Adrenal gland (tissue), 12 donors: ENCODE measurements around the gene CYB5R2. TPM values are rescaled to one million over a fixed set of nuclear protein-coding genes. Genes with fewer than 3 reads are reported as not detected.

Experiments used
- DNase-seq, 7 donors: peaks; one replicate each; pipeline ENCODE4 v3.0.0-alpha.2; 2019 to 2020
- H3K27ac ChIP-seq, 5 donors: fragments of 200-600 bp; sonication (generic) in 4 of 5; 1 replicate in 3 of 5; 2 replicates in 2 of 5; pipeline versions ENCODE4 v1.5.1 to v1.8.0; 2016 to 2020; ENCODE audit warnings: mild to moderate bottlenecking in 1 of 5
- H3K27me3 ChIP-seq: fragments of 200-600 bp; 2 replicates; pipeline ENCODE4 v1.8.0; 2021
- H3K36me3 ChIP-seq, 2 donors: fragments of 200-600 bp; replicated peaks in 1 of 2; 1 replicate in 1 of 2; 2 replicates in 1 of 2; pipeline versions ENCODE4 v1.5.1 to v1.8.0; 2018 to 2022
- H3K4me1 ChIP-seq, 2 donors: fragments of 200-600 bp; replicated peaks in 1 of 2; 1 replicate in 1 of 2; 2 replicates in 1 of 2; pipeline versions ENCODE4 v1.5.1 to v1.8.0; 2018 to 2021
- H3K4me3 ChIP-seq, 4 donors: fragments of 200-600 bp; sonication (generic) in 3 of 4; one replicate each; pipeline ENCODE4 v1.5.1; 2016 to 2018
- H3K9me3 ChIP-seq, 3 donors: fragments of 200-600 bp; sonication (generic) in 1 of 3; replicated peaks in 1 of 3; 1 replicate in 2 of 3; 2 replicates in 1 of 3; pipeline versions ENCODE4 v1.5.1 to v1.8.0; 2016 to 2021
- CTCF ChIP-seq, 6 experiments: fragments of 450-650 bp in 4 of 6; fragments of 200-600 bp in 2 of 6; sonication (generic) in 1 of 6; IDR thresholded peaks; 1 replicate in 5 of 6; 2 replicates in 1 of 6; pipeline versions ENCODE4 v1.5.1 to v1.8.0; 2016 to 2021; ENCODE audit warnings: antibody characterized with exemption in 6 of 6, mild to moderate bottlenecking in 2 of 6, moderate library complexity in 1 of 6
- POLR2A ChIP-seq, 2 donors: fragments of 450-650 bp; IDR thresholded peaks; one replicate each; pipeline ENCODE4 v1.6.1; 2017; ENCODE audit warnings: antibody characterized with exemption in 2 of 2, mild to moderate bottlenecking in 2 of 2, moderate library complexity in 1 of 2
- WGBS, 4 donors: extraction: QIAGEN DNeasy Blood & Tissue Kit in 2 of 4; methylation state at CpG; one replicate each; pipeline versions ENCODE4 v1.1.5 to v1.1.7; 2013 to 2017; 5-methylcytosine and 5-hydroxymethylcytosine counted together
- intact Hi-C, 2 donors: fragments of 100-400 bp; cut with DNase I; formaldehyde crosslinking; loops; one replicate each; pipeline versions ENCODE4 v1.14.1 to v1.15.0; 2022 to 2023
- polyA plus RNA-seq, 3 donors: library from polyadenylated mRNA; stranded (reverse); fragments of 200-250 nt in 2 of 3; fragments of 350-450 nt in 1 of 3; fragmentation: Illumina TruSeq in 1 of 3; extraction: RNeasy Lipid Tissue Mini Kit (QIAGEN cat#74804) in 1 of 3; gene quantifications; one replicate each; pipeline ENCODE4 v1.2.3, GENCODE V29; 2013 to 2014
- total RNA-seq, 9 donors: library from RNA; depleted of rRNA in 4 of 9; stranded (reverse); fragments of >200 nt in 4 of 9; fragments of 120-200 nt in 1 of 9; fragmentation: NEBNext Ultra II Directional in 1 of 9; extraction: Animal tissue kit (Norgen Biotek cat#: 25700) in 1 of 9; gene quantifications; one replicate each; pipeline versions ENCODE4 v1.1.0 to v1.2.4, GENCODE V29; 2013 to 2023
- donor health status: healthy with polysubstance abuse.
- donor health status: Bipolar disorder and iron deficiency.
- donor health status: DM: yes; HTN: yes; CAD: no.
- donor health status: DM: no; HTN: no; CAD: no.
- donor health status: DM: no; HTN: no; CAD: no.
- donor health status: DM: yes; HTN: yes; CAD: no.

CYB5R2 gene
- total and polyA plus RNA-seq, 12 donors: 1.6 to 23.8 (median 5.0) TPM

- no peaks in the 10 kb centered on the region for H3K27me3 ChIP-seq
- peaks cover 0 to 50% of the 10 kb centered on the region in 2 donors for H3K36me3 ChIP-seq
- 83 to 93% (median 88%) methylated on average over 3 to 4 of the region's 4 CpGs for WGBS, 4 donors
- no peak overlapping the region for H3K4me3 ChIP-seq
- H3K27ac ChIP-seq: no peak overlapping the region
- DNase-seq: peak in 1 of 7 donors; percentile 75
- TF ChIP-seq POLR2A (IDR thresholded peaks at IDR 0.05) (no peak), CTCF (IDR thresholded peaks at IDR 0.05) (no peak)
- intact Hi-C loops: loop anchor here in 1 of 2 donors (5.0 kb wide), 1 partner anchor 82 kb away; no protein-coding TSS in a partner anchor
- H3K4me1 ChIP-seq: peaks cover 0 to 8% of the 10 kb centered on the region in 2 donors
- H3K9me3 ChIP-seq: no peaks in the 10 kb centered on the region
Measured at GRCh38 chr11:7654195-7654705, 19.1 kb downstream of the CYB5R2 start.

- no peak for DNase-seq
- intact Hi-C loops: loop anchor here in 1 of 2 donors (5.0 kb wide), 1 partner anchor 79 kb away; no protein-coding TSS in a partner anchor
- no peak for TF ChIP-seq CTCF (IDR thresholded peaks at IDR 0.05)
- TF ChIP-seq POLR2A (IDR thresholded peaks at IDR 0.05): no peak
- Histone ChIP-seq H3K27me3 (no peaks in the 10 kb centered on the region), H3K4me3 (no peak overlapping the region), H3K4me1 (peaks cover 0 to 7% of the 10 kb centered on the region in 2 donors), H3K9me3 (no peaks in the 10 kb centered on the region), H3K27ac (no peak overlapping the region), H3K36me3 (peaks cover 0 to 60% of the 10 kb centered on the region in 2 donors)
- 87 to 97% (median 93%) methylated on average over 4 to 9 of the region's 9 CpGs for WGBS, 4 donors
Measured at GRCh38 chr11:7651700-7652099, 21.6 kb downstream of the CYB5R2 start.

- H3K9me3 ChIP-seq: no peaks in the 10 kb centered on the region
- H3K27me3 ChIP-seq: no peaks in the 10 kb centered on the region
- H3K4me3 ChIP-seq: no peak overlapping the region
- TF ChIP-seq CTCF (IDR thresholded peaks at IDR 0.05) (no peak), POLR2A (IDR thresholded peaks at IDR 0.05) (no peak)
- intact Hi-C loops: loop anchor here in 1 of 2 donors (5.0 kb wide), 1 partner anchor 79 kb away; no protein-coding TSS in a partner anchor
- 73 to 89% (median 78%) methylated on average over 4 to 5 of the region's 5 CpGs for WGBS, 4 donors
- no peak overlapping the region for H3K27ac ChIP-seq
- peaks cover 0 to 60% of the 10 kb centered on the region in 2 donors for H3K36me3 ChIP-seq
- H3K4me1 ChIP-seq: peaks cover 0 to 1% of the 10 kb centered on the region in 2 donors
- DNase-seq: peak in 1 of 7 donors; percentile 46
Measured at GRCh38 chr11:7651140-7651551, 22.2 kb downstream of the CYB5R2 start.

GRCh38 chr11:7648264-7648663 lies 25.0 kb downstream of the CYB5R2 start:
- Histone ChIP-seq H3K27me3 (no peaks in the 10 kb centered on the region), H3K4me3 (no peak overlapping the region), H3K4me1 (no peaks in the 10 kb centered on the region), H3K27ac (no peak overlapping the region), H3K36me3 (peaks cover 0 to 38% of the 10 kb centered on the region in 2 donors), H3K9me3 (no peaks in the 10 kb centered on the region)
- TF ChIP-seq CTCF (IDR thresholded peaks at IDR 0.05) (no peak), POLR2A (IDR thresholded peaks at IDR 0.05) (no peak)
- peak in 1 of 7 donors; percentile 17 for DNase-seq
- 89 to 97% (median 94%) methylated on average over 3 of the region's 3 CpGs for WGBS, 4 donors
- intact Hi-C loops: no loop called here
